Measurements from ENCODE around the gene ADD3. TPM values are rescaled to one million over a fixed set of nuclear protein-coding genes. Genes with fewer than 3 reads are reported as not detected.

The ADD3 gene
- total RNA-seq, 1 donor from 2014 or later = 94.6 TPM

GRCh38 chr10:110179220-110179619 is 171.4 kb downstream of the ADD3 start:
- no peak overlapping the region for H3K4me3 ChIP-seq
- peaks cover 3% of the 10 kb centered on the region for H3K4me1 ChIP-seq
- no peaks in the 10 kb centered on the region for H3K9me3 ChIP-seq
- DNase-seq = no peak
- no peaks in the 10 kb centered on the region for H3K27me3 ChIP-seq (ENCODE audit: low read depth)
- TF ChIP-seq CTCF (IDR thresholded peaks at IDR 0.05) = no peak
- ATAC-seq = no peak
- H3K27ac ChIP-seq = no peak overlapping the region
- H3K36me3 ChIP-seq = no peaks in the 10 kb centered on the region
- intact Hi-C loops (cut with DNase I) = no loop called here

DNA sequence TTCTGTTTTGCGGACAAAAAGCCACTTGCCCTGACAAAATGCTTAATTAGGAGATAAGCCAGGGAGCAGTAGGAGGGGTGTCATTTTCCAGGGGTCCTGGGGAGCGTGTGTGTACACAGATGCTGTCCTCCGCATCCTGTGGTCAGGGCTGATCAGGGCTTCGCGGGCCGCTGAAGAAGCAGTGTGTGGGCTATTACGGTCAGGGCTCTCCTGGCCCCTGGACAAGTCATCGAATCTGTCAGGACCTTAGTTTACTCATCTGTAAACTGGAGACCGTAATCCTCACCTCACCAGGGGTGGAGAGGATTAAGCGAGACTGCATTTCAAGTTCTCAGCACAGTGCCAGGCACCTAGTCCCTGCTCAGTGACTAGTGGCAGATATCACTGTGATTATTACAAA is 173.7 kb downstream of the ADD3 start:
- DNase-seq (no peak), ATAC-seq (no peak)
- no peak overlapping the region for H3K4me3 ChIP-seq
- TF ChIP-seq CTCF (IDR thresholded peaks at IDR 0.05) = no peak
- intact Hi-C loops (cut with DNase I) = no loop called here
- H3K36me3 ChIP-seq = no peaks in the 10 kb centered on the region
- H3K27ac ChIP-seq = no peak overlapping the region
- no peaks in the 10 kb centered on the region for H3K9me3 ChIP-seq
- no peaks in the 10 kb centered on the region for H3K4me1 ChIP-seq
- H3K27me3 ChIP-seq (ENCODE audit: low read depth) = no peaks in the 10 kb centered on the region

GRCh38 chr10:110181911-110182310 is 174.1 kb downstream of the ADD3 start:
- DNase-seq = no peak
- no peaks in the 10 kb centered on the region for H3K36me3 ChIP-seq
- no peaks in the 10 kb centered on the region for H3K4me1 ChIP-seq
- no peaks in the 10 kb centered on the region for H3K9me3 ChIP-seq
- TF ChIP-seq CTCF (IDR thresholded peaks at IDR 0.05) = no peak
- ATAC-seq = no peak
- intact Hi-C loops (cut with DNase I) = no loop called here
- no peak overlapping the region for H3K27ac ChIP-seq
- H3K27me3 ChIP-seq (ENCODE audit: low read depth) = no peaks in the 10 kb centered on the region
- H3K4me3 ChIP-seq = no peak overlapping the region

GRCh38 chr10:110184398-110184797 is 176.6 kb downstream of the ADD3 start:
- Histone ChIP-seq H3K36me3 (no peaks in the 10 kb centered on the region), H3K27ac (no peak overlapping the region), H3K27me3 (ENCODE audit: low read depth) (no peaks in the 10 kb centered on the region), H3K4me1 (no peaks in the 10 kb centered on the region), H3K9me3 (no peaks in the 10 kb centered on the region), H3K4me3 (no peak overlapping the region)
- DNase-seq (no peak), ATAC-seq (no peak)
- TF ChIP-seq CTCF (IDR thresholded peaks at IDR 0.05) = no peak
- intact Hi-C loops (cut with DNase I) = no loop called here

Other genes with a start within 250 kb of the ADD3 start
- gene XPNPEP1, start 84.5 kb upstream of the ADD3 start, total RNA-seq = 52.1 TPM
- gene MXI1, start 199.6 kb downstream of the ADD3 start, total RNA-seq = 33.3 TPM

All from lower lobe of right lung (tissue), 2 donors.